ENCODE results near the gene ADCY1. TPM values are rescaled to one million over a fixed set of nuclear protein-coding genes. Genes with fewer than 3 reads are reported as not detected.

ADCY1 gene
- total and polyA plus RNA-seq, 8 donors = 0.55 to 2.8 (median 2.5) TPM

GRCh38 chr7:45617166-45617565, 43.0 kb downstream of the ADCY1 start:
- H3K9me3 ChIP-seq = peaks cover 0 to 63% of the 10 kb centered on the region in 2 donors

GRCh38 chr7:45622058-45622457, 47.9 kb downstream of the ADCY1 start:
- Histone ChIP-seq H3K4me1 (no peaks in the 10 kb centered on the region), H3K9me3 (peaks cover 0 to 27% of the 10 kb centered on the region in 2 donors), H3K27ac (no peak overlapping the region), H3K36me3 (no peaks in the 10 kb centered on the region), H3K4me3 (no peak overlapping the region), H3K27me3 (no peaks in the 10 kb centered on the region)
- no peak for TF ChIP-seq CTCF (IDR thresholded peaks at IDR 0.05)
- DNase-seq (no peak), ATAC-seq (no peak)
- intact Hi-C loops (cut with DNase I) = no loop called here

More at GRCh38 chr7:45617166-45617565, 43.0 kb downstream of the ADCY1 start:
- DNase-seq (no peak), ATAC-seq (no peak)
- intact Hi-C loops (cut with DNase I) = no loop called here
- Histone ChIP-seq H3K4me3 (no peak overlapping the region), H3K36me3 (no peaks in the 10 kb centered on the region), H3K27me3 (no peaks in the 10 kb centered on the region), H3K27ac (no peak overlapping the region), H3K4me1 (no peaks in the 10 kb centered on the region)
- TF ChIP-seq CTCF (IDR thresholded peaks at IDR 0.05) = no peak

GRCh38 chr7:45623157-45623556, 49.0 kb downstream of the ADCY1 start:
- no peak for DNase-seq
- Histone ChIP-seq H3K9me3 (peaks cover 0 to 19% of the 10 kb centered on the region in 2 donors), H3K4me1 (no peaks in the 10 kb centered on the region), H3K27me3 (no peaks in the 10 kb centered on the region), H3K36me3 (no peaks in the 10 kb centered on the region), H3K27ac (no peak overlapping the region), H3K4me3 (no peak overlapping the region)
- no peak for ATAC-seq
- intact Hi-C loops (cut with DNase I) = no loop called here
- TF ChIP-seq CTCF (IDR thresholded peaks at IDR 0.05) = no peak

GRCh38 chr7:45623740-45624391, 49.7 kb downstream of the ADCY1 start:
- no peak for DNase-seq
- TF ChIP-seq CTCF (IDR thresholded peaks at IDR 0.05) = no peak
- intact Hi-C loops (cut with DNase I) = no loop called here
- no peaks in the 10 kb centered on the region for H3K4me1 ChIP-seq
- H3K27ac ChIP-seq = no peak overlapping the region
- H3K36me3 ChIP-seq = no peaks in the 10 kb centered on the region
- H3K27me3 ChIP-seq = no peaks in the 10 kb centered on the region
- no peak for ATAC-seq
- no peak overlapping the region for H3K4me3 ChIP-seq
- H3K9me3 ChIP-seq = peaks cover 0 to 17% of the 10 kb centered on the region in 2 donors

GRCh38 chr7:45624392-45624760, 50.2 kb downstream of the ADCY1 start:
- no peak for TF ChIP-seq CTCF (IDR thresholded peaks at IDR 0.05)
- no peak for ATAC-seq
- intact Hi-C loops (cut with DNase I) = no loop called here

More at GRCh38 chr7:45624392-45624760, 50.2 kb downstream of the ADCY1 start:
- Histone ChIP-seq H3K27ac (no peak overlapping the region), H3K4me1 (no peaks in the 10 kb centered on the region), H3K27me3 (no peaks in the 10 kb centered on the region), H3K36me3 (no peaks in the 10 kb centered on the region), H3K4me3 (no peak overlapping the region), H3K9me3 (peaks cover 0 to 16% of the 10 kb centered on the region in 2 donors)
- DNase-seq = no peak
